ENCODE measurements around the gene IL1RAP.
"Not testable (repeated sequence)": the region's sequence is repeated elsewhere in the genome, so short reads cannot be mapped to it uniquely, and the experiment has no call there.

The IL1RAP gene

DNA sequence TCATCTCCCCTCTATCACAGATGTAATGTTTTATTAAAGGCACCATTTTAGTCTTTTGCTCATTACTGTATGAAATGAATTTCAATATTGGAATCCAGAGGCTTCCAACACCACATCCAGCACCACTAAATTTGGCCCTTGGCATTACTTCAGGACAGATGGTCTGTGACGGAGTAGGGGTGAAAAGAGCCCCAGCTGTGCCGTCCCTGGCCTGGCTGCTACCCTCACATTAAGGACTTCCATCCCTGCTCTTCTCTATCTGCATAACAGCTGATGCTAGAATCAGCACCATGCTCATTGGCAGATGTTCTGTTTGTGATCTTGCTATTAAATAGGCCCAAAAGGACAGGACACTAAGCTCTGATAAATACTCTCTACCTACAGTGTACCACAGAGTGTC, 152.9 kb downstream of the IL1RAP start:
- DNase-seq (ENCODE audit: low spot score) = no peak

DNA sequence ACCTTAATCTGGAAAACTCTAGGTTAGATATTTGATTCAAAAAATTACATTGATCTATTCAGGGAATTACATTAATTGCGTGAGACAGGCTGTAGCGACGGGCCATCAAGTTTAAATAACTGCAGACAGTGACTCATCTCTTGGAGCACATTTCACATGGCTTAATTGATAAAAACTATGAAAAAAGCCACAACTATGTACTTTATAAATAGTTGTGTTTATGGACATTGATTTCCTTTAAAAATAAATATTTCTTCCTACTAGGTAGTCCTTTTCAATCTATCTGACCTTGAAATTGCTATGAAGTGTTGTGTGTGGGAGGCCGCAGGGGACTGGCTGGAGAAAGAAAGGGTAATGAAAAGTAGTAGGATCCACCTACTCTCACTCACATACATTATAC, 157.8 kb downstream of the IL1RAP start:
- no peak for DNase-seq (ENCODE audit: low spot score)

DNA sequence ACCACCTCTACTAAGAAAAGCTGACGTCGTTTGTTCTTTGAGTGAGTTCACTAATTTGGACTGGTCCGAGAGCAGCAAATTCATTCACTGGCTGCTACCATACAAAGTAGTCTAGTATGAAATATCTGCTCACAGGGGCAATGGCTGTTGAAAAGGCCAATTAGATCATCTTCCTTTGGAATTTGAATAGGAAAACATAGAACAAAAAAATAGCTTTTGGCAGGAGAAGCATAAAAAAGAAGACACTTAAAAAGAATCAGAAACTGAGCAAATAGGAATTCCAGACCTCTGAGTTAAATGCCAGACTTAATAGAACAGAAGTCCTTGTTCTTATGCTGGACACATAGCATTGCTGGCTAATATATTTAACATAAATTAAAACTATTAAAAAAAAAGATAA, 159.3 kb downstream of the IL1RAP start:
- no peak for DNase-seq (ENCODE audit: low spot score)

DNA sequence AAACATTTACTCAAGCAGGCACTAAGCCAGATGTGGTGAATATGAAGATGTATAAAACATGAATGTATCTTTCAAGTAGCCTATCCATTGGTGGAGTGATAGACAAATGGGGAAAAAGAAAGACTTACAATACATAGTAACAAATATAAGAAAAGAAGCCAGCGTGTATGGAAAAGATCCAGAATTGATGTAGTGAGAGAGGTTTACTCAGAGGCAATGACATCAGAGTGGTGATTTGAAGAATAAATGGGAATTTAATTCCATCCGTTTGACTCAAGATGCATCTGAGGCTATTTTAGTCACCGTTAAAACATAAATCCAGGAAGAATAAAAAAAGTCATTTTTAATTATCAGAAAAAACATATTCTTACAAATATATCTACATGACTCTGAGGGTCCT, 162.6 kb downstream of the IL1RAP start:
- no peak for DNase-seq (ENCODE audit: low spot score)

DNA sequence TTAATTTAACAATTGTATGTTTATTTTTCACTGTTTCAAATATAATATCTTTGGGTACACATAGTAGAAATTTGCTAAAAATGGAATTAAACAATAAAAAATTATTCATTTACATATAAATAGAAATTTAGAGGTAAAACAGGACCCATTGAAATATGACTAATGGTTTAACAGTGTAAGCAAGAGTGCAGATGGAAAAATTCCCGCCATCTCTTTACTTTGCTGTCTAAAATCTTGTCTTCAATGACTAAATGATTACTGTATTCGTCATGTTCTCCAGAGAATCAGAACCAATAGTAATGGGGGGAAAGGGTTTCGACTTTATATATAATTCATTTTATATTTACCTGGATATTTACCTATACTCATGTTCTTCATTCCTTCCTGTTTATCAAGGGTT, 163.1 kb downstream of the IL1RAP start:
- DNase-seq (ENCODE audit: low spot score) = no peak

DNA sequence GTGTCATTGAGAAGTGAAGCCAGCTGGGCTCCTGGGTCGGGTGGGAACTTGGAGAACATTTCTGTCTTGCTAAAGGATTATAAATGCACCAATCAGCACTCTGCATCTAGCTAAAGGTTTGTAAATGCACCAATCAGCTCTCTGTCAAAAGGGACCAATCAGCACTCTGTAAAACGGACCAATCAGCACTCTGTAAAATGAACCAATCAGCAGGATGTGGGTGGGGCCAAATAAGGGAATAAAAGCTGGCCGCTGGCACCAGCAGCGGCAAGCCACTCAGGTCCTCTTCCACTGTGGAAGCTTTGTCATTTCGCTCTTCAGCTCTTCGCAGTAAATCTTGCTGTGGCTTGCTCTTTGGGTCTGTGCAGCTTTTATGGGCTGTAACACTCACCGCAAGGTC, 164.0 kb downstream of the IL1RAP start:
- DNase-seq (ENCODE audit: low spot score) = not testable (repeated sequence)

DNA sequence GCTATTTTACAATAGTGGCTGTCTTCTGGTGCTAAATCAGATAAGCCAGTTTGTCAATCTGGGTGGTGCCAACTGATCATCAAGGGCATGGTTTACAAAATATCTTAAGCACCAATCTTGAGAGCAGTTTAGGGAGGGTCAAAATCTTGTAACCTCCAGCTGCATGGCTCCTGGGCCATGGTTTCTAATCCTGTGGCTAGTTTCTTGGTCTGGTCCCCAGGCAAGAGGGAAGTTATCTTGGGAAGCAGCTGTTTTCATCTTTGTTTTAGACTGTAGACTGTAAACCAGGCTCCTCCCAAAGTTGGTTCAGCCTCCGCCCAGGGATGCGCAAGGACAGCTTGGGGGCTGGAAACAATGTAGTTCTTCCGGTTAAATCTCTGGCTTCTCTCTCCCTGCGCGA, 166.8 kb downstream of the IL1RAP start:
- DNase-seq (ENCODE audit: low spot score) = no peak

DNA sequence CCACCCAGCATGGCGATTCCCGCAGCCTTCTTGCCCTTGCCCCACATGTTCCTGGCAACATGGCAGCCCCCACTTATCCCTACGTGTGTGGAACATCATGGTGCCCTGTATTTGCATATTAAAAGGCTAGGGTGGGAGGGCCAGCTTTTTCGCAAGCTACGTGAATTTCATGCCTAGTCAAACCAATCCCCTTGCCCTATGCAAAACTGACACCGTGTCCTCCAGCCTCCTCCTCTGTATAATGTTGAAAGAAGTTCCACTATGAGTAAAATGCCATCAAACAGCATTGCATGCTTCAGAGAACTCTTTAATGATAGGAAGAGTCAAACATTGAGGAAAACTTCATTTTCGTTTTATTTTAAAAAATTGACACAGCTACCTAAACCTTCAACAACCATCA, 170.9 kb downstream of the IL1RAP start:
- DNase-seq (ENCODE audit: low spot score) = no peak

DNA sequence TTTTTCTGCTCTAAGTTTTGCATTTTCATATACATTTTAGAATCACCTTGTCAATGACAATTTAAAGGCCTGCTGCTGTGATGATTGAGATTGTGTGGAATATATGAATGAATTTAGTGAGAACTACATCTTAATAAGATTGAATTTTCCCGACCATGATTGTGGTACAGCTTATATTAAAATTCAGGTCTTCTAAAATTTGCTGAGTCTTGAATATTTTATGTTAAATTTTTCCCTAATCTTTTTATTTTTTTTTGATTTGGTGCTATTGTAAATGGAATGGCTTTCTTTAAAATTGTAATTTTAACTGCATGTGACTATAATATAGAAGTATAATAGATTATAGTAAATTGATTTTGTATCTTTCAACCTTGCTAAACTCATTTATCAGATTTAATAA, 172.1 kb downstream of the IL1RAP start:
- DNase-seq (ENCODE audit: low spot score) = no peak

DNA sequence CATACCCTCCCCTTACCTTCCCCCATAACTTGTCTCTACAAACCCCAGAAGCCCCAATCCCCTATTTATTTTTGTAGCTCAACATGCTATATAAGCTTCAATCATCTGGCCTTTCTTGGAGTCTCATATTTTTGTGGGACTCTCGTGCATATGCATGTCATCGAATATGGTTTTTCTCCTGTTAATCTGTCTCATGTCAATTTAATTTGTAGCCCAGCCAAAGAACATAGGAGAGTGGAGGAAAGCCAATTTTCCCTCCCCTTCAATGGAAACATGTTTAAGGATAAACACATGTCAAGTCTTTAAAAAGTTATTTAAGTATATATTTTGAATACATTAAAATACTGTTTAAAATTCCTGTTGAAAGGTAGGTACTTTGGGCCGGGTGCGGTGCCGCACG, 176.4 kb downstream of the IL1RAP start:
- DNase-seq (ENCODE audit: low spot score) = no peak

DNA sequence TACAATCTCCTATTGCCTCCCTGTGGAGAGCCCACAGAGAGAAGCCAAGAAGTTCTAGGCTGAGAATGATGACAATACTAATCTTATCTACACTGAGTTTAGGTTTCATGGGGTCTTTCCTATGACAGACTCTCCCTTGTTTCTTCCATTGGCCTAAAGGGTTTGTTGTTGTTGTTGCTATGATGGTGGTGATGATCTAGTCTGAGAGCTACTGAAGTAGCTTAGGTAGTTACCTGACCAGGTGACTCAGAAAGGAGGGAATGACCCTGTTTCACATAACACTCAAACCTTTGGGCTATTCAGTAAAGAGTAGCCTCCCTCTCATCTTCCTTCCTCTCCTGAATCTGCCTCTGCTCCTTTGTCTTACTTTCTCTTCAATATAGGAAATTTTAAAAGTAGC, 178.4 kb downstream of the IL1RAP start:
- no peak for DNase-seq (ENCODE audit: low spot score)

DNA sequence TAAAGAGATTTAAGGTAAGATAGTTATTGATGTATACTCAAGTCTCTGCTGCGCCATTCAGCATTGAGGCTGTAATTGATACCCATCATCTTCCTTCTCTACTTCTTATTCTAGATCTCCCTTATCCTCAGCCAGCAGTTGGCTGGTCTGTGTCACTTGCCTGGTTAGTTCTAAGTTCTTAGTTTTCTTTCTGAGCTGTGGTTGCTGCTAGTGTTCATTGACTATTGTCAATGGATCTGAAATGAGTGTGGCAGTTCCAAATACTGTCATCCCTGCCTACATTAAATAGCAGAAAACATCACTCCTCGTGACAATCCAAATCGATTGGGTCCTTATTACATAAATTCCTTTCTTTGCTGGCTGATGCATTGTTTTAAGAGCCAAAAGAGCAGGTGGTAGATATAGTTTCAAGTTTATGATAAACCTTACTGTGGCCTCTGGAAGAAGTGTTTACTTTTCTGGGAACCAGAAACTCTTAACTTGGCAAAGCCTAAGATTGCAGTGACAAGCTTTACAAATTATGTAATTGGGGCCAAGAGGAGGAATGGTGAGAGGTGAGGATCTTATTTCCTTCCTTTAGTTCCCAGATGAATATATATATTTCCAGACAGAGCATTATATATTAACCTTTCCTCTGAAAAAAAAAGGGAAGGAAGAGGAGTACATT, 180.6 kb downstream of the IL1RAP start:
- no peak for DNase-seq (ENCODE audit: low spot score)

DNA sequence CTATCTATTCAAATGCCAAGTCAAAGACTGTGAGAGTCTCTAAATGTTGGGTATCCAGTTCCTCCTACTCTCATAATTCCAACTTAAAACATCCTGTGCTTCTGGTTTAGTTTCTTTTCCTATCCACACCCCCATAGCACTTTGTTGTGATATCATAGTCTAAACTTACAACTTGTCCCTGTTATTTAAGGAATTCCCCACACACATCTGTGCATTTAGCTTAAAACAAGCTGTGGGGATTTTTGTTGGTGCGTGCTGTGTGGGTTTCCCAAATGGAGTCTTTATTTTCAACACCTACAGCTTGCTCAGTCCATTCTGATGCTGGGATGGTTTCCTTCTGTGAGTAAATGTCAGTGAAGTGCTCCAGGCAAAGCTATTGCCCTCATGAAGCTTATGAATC, 181.3 kb downstream of the IL1RAP start:
- DNase-seq (ENCODE audit: low spot score) = no peak

DNA sequence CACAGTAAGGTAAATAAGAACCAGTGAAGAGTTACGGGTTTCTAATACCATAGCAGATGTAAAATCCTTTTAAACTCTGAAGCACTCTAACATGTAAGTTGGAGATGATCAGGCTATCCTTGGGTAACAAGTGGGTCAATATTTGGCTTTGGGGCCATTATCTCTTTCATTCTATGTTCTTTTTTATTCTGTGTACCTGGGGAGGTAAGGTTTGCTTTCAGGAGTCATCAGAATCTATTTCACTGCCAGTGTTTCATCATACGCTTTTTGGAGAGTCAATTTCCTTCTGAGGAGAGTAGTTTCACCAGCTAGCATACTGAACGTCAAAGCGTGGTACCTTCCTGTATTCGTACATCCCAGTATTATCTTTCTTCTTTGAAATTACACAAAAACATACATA, 182.1 kb downstream of the IL1RAP start:
- no peak for DNase-seq (ENCODE audit: low spot score)

DNA sequence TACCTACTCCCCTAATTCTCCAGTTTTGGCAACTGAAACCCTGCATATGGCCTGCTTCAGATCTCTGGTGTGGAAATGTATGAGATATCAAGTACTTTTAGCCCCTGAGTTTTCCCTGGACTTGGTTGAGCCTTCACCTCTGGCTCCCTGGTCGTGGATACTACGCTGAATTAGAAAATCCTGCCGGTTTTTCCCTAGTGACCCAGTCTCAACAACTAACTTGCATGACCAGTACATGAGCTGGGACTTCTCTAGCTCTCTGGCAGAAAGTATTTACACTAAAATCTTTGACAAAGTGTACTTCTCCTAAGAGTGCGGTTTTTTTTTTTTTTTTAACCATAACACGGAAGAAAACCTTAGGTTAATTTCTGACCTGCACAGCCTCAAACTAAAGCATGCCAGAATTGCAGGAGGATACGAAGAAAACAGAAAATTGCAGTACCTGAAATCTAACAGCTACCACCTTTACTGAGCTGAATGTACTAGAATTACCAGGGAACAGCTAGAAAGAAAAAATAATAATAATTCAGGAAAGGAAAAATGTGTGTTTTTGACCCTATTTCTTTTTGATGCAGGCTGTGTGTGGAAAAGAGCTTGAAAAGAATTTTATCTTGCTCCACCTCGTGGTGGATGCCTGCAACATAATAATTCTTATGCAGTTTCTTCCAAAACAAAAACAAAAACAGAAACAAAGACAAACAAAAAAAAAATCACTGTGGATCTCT, 183.1 kb downstream of the IL1RAP start:
- no peak for DNase-seq (ENCODE audit: low spot score)

DNA sequence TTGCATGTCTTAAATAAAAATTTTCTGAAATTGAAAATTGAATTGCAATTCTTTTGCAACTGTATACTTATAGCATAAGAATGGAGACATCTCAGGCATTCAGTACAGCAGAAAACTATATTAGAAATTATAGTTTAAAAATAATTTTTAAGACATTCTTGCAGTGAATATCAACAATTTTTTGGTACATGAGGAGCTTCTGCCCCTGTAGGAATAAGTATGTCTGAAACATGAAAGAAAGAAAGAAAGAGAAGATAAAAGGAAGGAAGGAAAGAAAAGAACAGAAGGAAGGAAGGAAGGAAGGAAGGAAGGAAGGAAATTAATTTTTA, 183.6 kb downstream of the IL1RAP start:
- DNase-seq (ENCODE audit: low spot score) = no peak

DNA sequence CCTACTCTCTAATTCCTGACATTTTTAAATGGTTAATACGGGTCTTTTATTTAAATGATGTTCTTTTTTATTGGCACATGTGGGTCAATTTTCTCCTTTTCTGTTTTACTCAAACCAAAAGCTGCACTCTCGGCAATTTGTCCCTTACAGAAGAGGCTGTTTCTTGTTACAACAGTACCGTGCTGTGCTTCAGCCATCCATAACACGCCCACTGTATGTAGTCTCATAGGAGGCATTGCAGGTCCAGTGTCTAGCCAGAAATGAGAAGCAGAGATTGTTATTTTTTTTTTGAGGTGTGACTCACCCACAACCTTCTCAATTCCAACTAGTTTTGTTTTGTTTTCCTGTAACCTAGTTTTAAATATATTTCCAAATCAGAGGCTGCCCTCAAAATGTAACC, 184.0 kb downstream of the IL1RAP start:
- peak; percentile 16 for DNase-seq (ENCODE audit: low spot score)

DNA sequence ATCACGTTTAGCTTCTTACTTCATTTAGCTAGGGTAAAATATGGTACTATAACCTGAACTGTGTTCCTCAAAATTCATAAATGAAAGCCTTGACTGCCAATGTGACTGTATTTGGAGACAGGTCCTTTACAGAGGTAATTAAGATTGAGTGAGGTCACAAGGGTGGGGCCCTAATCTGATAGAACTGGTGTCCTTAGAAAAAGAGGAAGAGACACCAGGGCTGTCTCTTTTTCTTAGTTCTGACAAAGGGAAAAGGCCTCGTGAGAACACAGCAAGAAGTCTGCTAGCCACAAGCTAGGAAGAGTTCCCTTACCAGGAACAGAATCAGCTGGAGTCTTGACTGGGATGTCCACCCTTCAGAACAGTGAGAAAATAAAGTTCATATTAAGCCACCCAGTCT, 185.9 kb downstream of the IL1RAP start:
- DNase-seq (ENCODE audit: low spot score) = no peak

DNA sequence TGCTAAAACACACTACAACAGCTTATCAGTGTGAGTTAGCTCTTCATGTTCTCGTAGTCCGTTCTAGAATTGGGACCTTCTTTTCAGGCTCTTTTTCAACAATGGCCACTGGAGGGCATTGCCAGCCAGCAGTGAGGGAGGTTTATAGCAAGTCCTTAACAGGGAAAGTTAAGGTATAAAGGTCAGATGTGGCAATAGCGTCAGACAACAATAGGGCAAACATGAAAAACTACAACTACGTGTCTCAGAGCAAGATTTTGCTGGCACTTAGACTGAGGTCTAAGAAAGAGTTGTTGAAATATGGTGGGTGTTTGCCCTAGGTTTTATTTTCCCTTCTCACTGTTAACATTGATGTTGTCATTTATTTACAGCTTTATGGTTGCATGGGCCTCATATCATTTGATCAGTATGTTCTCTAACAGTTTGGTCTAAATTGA, 187.2 kb downstream of the IL1RAP start:
- DNase-seq (ENCODE audit: low spot score) = peak; percentile 15

DNA sequence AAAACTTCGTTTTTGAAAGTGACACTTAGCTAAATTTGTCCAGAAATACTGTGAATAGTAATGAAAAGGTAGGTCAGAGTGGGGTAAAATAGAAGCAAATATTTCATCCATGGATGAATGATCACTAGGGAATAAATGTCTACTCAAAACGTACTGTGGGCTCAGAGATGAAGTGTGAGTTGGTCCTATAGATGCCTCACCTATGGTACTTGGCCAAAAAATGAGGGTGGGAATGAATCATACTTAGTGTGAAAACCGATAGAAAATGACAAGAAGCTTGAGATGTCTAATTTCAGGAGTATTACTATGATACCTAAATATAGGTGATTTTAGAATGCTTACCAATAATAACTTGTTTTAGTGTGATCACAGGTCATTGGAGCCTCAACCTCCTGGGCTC, 192.7 kb downstream of the IL1RAP start:
- DNase-seq (ENCODE audit: low spot score) = no peak

All from AG08396 (cell line).